Hematopoietic multipotent progenitor cell treated with erythropoietin and hydrocortisone succinate and interleukin-3 and kit ligand, for 17 days (in vitro differentiated cells): Measurements from ENCODE around the gene CP.

Experiments
- DNase-seq: peaks from one replicate; pipeline ENCODE4 v3.0.0-alpha.2; 2015; ENCODE audit warnings: low spot score

The CP gene

DNA sequence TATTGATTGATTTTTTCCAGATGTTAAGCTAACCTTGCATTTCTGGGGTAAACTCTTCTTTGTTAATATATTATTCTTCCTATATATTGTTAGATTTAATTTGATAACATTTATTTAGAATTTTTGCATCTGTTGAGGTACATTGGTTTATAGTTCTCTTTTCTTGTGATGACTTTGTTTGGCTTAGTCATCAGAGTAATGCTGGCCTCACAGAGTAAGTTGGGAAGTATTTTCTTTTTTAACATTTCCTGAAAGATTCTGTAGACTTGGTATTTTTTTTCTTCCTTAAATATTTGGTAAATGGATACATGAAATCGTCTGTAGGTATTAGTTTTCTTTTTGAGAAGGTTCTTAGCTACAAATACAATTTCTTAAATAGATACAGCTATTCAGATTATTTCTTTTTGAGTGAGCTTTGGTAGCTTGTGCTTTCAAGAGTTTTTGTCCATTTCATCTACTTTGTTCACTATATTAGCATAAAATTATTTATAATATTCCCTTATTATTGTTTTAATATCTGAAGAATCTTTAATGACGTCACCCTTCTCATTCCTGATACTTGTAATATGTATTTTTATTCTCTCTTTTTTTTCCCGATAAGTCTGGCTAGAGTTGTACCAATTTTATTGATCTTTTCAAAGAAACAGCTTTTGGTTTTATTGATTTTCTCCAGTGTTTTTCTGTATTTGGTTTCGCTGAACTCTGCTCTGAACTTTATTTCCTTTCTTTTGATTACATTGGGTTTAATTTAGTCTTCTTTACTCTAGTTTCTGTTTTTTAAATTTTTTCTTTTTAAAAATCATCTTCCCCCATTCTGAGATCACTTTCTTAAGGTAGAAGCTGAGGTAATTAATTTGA lies 98.7 kb downstream of the CP start:
- DNase-seq = no peak
